GM18505 (cell line): ENCODE data around the gene CCL26.

Experiments used
- ATAC-seq: cut with Tn5 transposase; IDR thresholded peaks from one replicate; pipeline ENCODE4 v1.9.1; 2021; ENCODE audit not compliant: unreplicated experiment
- POLR2A ChIP-seq: IDR thresholded peaks from 4 replicates; pipeline ENCODE4 v1.6.1; 2011; ENCODE audit warnings: borderline replicate concordance; ENCODE audit not compliant: insufficient read depth, insufficient read length; ENCODE audit errors: extremely low read depth

The CCL26 gene, protein sequence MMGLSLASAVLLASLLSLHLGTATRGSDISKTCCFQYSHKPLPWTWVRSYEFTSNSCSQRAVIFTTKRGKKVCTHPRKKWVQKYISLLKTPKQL

DNA sequence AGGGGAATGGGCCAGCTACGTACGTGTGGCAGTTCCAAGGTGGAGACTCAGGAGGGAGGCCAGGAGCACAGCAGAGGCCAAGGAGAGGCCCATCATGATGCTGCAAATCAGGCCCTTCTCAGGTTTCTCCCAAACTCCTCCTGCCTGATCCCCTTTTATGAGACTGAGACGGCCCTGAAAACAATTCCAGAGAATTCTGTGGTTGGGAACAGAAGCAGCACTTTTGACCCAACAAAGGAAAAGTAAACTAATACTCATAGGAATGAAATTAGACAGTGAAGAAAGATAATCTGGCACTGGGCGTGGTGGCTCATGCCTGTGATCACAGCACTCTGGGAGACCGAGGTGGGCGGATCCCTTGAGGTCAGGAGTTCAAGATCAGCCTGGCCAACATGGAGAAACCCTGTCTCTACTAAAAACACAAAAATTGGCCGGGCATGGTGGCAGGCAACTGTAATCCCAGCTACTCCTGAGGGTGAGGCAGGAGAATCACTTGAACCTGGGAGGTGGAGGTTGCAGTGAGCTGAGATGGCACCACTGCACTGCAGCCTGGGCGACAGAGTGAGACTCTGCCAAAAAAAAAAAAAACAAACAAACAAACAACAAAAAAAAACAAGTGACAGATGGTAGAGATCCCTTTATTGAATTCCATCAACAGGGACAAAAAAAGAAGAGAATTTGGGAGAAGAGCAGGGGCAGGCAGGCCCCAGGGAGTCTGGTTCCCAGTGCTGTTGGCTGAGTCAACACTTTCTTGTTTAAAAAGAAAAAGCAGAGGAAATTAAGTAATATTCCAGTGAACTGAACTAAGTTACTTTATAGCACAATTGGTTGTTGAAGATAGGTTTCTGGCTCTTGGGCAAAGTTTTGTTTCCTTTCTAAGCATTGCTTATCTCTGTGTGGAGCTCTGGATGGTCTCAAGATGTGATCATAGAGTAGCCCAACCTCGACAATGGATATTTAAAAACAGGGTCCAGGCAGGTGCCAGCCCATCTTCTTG, at the start of gene CCL26:
TSS of gene CCL26 (minus strand) at position 131 of the 997 bp plus-strand sequence. CDS start at position 96, 35 bp downstream.
- no peak for ATAC-seq
- no peak for TF ChIP-seq POLR2A

DNA sequence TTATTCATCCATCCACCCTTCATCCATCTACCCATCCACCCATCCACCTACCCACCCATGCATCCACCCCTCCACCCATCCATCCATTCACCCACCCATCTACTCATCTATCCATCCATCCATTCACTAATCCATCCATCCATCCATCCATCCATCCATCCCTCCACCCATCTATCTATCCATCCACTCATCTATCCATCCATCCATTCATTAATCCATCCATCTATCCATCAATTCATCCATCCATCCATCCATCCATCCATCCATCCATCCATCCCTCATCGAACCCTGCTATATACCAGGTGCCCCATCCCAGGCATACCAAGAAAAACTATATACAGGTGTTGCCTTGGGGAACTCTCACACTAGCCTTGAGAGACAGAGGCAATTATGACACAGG, 48.7 kb upstream of the CCL26 start:
- no peak for TF ChIP-seq POLR2A
- ATAC-seq = no peak

DNA sequence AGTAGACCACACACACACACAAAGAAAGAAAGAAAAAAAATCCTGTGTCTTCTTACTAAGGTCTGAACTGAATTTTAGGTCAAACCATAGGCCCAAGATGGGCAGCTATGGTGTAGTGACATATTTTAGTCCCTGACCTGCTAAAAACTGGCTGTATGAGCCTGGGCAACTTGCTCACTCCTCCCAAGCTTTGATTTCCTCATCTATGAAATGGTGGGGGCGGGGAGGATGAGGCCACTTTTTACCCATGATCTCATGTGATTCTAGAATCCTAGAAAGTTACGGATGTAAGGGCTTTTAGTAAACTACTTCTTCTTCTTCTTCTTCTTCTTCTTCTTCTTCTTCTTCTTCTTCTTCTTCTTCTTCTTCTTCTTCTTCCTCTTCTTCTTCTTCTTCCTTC, 47.7 kb upstream of the CCL26 start:
- ATAC-seq = no peak
- TF ChIP-seq POLR2A = no peak

DNA sequence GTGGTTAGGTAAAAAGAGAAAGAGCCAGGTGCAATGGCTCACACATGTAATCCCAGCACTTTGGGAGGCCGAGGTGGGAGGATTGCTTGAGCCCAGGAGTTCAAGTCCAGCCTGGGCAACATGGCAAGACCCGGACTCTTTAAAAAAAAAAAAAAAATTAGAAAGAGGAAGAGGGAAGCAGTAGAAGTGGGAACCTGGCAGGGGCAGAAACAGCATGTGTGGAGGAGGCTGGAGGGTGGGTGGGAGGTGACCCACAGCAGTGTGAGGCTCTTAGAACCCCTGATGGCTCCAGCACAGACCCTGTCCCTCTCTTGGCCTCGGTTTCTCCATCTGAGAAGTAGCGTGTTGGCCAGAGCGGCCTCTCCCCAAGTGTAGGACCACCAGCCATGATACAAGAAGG, 46.5 kb upstream of the CCL26 start:
- TF ChIP-seq POLR2A = no peak
- ATAC-seq = no peak

DNA sequence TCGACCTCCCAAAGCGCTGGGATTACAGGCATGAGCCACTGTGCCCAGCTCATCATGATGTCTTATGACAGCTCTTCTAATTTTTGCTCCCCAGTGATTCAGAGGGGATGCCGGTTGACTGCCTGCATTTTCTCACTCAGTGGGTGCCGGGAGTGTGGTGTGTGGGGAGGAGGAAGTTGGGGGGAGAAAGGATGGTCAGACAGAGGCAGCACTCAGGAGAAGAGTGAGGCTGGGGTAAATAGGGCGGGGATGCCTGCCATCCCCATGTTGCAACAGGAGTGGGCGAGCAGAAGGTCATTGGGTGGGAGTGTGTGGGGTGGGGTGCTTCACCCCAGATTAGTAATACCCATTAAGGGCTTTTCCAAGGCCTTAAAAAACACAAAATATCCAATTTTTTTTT, 45.1 kb upstream of the CCL26 start:
- ATAC-seq = no peak
- no peak for TF ChIP-seq POLR2A

DNA sequence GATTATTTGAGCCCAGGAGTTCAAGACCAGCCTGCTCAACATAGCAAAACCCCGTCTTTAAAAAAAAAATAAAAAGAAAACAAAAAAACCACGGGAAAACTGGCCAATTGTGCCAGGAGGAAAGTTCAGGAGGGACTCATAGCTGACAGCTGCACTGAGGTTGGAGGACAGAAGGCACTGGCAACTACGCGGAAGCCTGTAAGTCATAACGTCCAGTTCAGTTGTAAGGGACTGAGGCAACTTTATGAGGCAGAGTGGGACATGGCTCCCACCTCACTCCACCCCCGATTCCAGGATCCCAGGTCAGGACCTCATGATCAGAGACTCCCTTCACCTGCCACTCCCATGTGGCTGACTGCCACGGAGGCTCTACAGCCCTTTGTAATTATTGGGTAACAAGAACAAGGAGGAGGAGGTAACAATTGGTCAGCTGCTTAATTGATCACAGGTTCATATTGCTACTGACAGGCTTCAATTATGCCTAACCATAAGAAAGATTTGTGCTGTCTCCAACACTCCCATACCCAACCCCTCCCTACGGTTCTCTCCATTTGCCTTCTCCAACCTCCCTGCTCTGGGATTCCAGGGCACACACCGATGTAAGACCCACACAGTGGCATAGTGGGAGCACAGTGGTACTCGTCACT, 43.5 kb upstream of the CCL26 start:
- no peak for ATAC-seq
- TF ChIP-seq POLR2A = no peak

DNA sequence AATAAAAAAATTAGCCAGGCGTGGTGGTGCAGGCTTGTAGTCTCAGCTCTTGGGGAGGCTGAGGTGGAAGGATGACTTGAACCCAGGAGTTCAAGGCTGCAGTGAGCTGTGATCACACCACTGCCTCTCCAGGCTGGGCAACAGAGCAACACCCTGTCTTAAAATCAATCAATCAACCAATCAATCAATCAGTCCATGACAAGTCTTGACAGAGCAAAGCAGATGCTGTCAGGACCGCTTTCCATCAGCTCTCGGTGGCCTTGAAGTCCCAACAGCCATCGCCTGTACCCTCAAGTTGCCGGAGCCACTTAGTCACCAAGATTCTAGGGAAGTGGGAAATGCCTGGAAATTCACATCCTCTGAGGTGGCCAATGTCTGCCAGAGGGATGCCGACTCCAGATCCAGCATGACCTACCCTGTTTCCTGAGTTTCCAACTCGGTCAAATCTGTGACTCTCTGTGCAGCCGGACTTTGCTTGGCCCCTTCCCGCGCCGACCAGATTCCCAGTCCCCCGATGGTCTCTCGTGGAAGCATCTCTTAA, 42.5 kb upstream of the CCL26 start:
- ATAC-seq = no peak
- TF ChIP-seq POLR2A = no peak

DNA sequence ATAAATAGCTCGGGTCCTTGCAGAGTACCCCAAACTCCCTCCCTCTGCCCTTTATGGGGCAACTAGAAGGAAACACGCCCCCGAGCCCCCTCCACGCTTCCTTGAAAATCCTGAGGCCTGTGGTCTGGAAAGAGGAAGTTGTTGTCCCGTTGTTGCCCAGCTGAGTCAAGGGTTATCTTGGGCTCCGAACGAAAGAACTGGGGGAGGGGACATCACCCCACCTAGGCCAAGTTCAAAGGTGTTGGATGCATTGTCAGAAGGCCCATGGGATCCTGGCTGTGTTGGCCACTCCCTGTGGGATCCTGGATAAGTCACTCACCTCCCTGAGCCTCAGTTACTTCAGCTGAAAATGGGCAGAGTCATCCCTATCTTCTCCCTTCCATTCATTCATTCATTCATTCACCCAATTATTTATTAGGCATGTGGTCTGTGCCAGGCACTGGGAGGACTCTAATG, 41.8 kb upstream of the CCL26 start, which contains the start of gene CCL24:
TSS of gene CCL24 (minus strand) at position 26 of the 456 bp plus-strand sequence. CDS start 91 bp downstream, outside the sequence.
- no peak for TF ChIP-seq POLR2A
- no peak for ATAC-seq

DNA sequence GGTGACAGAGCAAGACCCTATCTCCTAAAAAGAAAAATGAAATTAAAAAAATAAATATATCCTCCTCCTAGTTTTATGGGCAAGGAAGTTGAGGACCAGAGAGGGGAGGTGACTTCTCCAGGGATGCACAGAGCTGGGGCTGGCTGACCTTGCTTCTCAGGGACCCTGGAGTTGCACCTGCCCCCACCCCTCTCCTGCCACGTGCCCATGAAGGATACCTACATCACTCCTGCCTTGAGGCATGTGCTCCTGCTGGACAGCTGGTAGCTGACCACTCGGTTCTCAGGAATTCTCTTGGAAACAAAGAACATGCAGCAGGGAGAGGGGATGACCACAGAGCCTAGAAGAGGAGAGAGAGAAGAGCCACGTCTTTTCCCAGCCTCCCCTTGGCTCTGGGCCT, 41.1 kb upstream of the CCL26 start:
- TF ChIP-seq POLR2A = no peak
- ATAC-seq = no peak

DNA sequence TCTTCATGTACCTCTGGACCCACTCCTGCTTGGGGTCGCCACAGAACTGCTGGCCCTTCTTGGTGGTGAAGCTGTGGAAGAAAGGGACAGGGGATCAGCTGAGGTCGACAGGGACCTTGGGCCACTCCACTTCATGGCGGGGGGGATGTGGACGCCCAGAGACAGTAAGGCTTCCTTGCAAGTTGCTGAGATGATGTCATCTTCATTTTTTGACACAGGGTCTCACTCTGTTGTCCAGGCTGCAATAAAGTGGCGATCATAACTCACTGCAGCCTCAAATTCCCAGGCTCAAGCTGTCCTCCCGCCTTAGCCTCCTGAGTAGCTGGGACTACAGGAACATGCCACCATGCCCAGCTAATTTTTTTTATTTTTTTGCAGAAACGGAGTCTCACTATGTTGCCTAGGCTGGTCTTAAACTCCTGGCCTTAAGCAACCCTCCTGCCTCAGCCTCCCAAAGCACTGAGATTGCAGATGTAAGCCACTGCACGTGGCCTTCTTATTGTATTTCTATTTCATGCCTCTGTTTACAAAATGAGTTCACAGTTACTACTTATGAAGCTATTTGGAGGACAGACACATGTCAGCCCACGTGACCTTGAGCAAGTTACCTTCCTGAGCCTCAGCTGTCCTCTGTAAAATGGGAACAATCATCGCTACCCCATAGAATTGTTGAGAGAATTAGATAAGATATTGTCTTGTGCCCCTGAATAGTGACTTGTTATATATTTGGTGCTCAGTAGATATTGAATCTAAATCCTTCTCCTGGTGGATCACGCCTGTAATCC, 40.1 kb upstream of the CCL26 start:
- no peak for TF ChIP-seq POLR2A
- no peak for ATAC-seq

DNA sequence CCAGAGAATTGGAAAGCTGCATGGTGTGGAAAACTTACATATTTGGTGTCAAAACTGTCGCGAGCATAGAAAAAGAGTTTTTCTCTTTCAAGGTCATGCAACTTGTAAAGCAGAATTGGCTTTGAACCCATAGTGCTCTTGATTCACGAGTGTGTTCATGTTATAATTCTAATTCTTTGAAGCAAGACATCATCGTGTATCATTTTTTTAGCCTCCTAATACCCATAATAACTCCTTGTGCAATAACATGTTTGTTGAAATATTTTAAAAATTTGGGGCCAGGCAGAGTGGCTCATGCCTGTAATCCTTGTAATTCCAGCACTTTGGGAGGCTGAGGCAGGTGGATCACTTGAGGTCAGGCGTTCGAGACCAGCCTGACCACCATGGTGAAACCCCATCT, 37.4 kb upstream of the CCL26 start:
- no peak for ATAC-seq
- no peak for TF ChIP-seq POLR2A

DNA sequence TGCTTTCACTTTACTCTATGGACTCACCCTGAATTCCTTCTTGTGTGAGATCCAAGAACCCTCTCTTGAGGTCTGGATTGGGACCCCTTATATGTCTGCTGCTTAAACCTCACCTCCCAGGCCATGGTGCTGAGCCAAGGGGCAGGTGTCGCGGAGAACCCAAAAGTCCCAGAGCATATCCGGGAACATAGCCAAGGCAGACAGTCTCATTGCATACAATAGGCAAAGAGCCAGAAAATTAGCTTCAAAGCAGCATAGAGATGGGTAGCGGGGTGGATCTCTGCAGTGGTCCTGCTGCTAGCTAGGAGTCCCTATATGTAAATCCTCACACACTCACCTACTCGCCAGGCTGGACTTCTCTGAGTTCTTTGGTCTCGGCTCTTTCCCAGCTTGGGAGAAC, 36.1 kb upstream of the CCL26 start:
- no peak for ATAC-seq
- TF ChIP-seq POLR2A = no peak
